ENCODE results near the gene PCDH17. TPM values are rescaled to one million over a fixed set of nuclear protein-coding genes. Genes with fewer than 3 reads are reported as not detected.

The PCDH17 gene
- total RNA-seq, 2 experiments from 2014 or later, result not detected

GRCh38 chr13:57640607-57641006 is 9.1 kb downstream of the PCDH17 start:
- no peaks in the 10 kb centered on the region for H3K27me3 Mint-ChIP-seq
- no peaks in the 10 kb centered on the region for H3K9me3 Mint-ChIP-seq
- H3K4me3 Mint-ChIP-seq, result no peak overlapping the region
- no peaks in the 10 kb centered on the region for H3K36me3 Mint-ChIP-seq
- POLR2A ChIA-PET, result no interaction called here
- no peaks in the 10 kb centered on the region for H3K4me1 Mint-ChIP-seq (ENCODE audit: low read depth)
- DNase-seq, result no peak
- intact Hi-C loops (cut with micrococcal nuclease), result no loop called here
- H3K27ac Mint-ChIP-seq, result no peak overlapping the region
- CTCF ChIA-PET, result interaction anchor here (1.1 kb wide), 1 partner anchor 16 kb away, joined by 5 read pairs; no protein-coding TSS in a partner anchor

GRCh38 chr13:57641051-57641450 is 9.5 kb downstream of the PCDH17 start:
- intact Hi-C loops (cut with micrococcal nuclease), result no loop called here
- ChIA-PET CTCF (interaction anchor here (1.1 kb wide), 1 partner anchor 17 kb away, joined by 5 read pairs; no protein-coding TSS in a partner anchor), POLR2A (no interaction called here)
- no peak for DNase-seq
- Mint-ChIP-seq H3K36me3 (no peaks in the 10 kb centered on the region), H3K4me3 (no peak overlapping the region), H3K27ac (no peak overlapping the region), H3K27me3 (no peaks in the 10 kb centered on the region), H3K4me1 (ENCODE audit: low read depth) (no peaks in the 10 kb centered on the region), H3K9me3 (no peaks in the 10 kb centered on the region)

- no peaks in the 10 kb centered on the region for H3K9me3 Mint-ChIP-seq
- H3K4me1 Mint-ChIP-seq (ENCODE audit: low read depth), result no peaks in the 10 kb centered on the region
- DNase-seq, result no peak
- CTCF ChIA-PET, result no interaction called here
- no peaks in the 10 kb centered on the region for H3K36me3 Mint-ChIP-seq
- no peaks in the 10 kb centered on the region for H3K27me3 Mint-ChIP-seq
- intact Hi-C loops (cut with micrococcal nuclease), result no loop called here
- POLR2A ChIA-PET, result no interaction called here
- no peak overlapping the region for H3K27ac Mint-ChIP-seq
- no peak overlapping the region for H3K4me3 Mint-ChIP-seq
These were observed 12.6 kb downstream of the PCDH17 start for GRCh38 chr13:57644106-57644505.

DNA sequence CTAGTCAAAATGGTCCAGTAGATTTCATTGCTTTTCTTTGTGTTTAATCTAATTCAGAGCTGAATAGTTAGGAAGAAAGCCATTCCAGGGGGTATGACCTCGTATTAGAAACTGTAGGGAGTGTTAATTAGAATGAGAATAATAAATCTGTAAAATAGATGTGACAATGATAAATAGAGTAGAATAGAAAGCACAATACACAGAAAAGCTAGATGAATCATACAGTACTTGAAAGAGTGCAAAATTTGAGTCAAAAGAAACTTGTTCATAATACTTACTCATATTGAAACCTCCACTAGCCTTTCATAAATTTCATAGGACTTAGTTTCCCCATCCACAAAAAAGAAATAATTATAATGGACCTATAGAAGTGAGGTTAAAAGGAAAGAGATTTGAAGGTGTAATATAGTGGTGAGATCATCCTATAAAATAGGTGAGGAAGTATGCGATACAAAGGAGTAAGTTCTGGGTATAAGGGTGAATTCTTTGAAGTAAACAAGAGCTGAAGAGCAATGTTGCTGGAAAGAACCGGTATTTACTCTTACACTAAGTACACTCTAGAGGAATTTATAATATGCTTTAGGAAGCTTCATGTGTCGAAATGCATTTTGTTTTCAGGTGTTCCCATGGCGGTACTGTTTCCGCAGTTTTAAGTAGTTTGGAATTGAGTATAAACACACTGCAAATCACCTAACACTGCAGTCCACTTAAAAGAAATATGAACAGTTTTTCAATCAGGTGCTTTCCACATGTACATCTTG is 21.9 kb downstream of the PCDH17 start:
- H3K27me3 Mint-ChIP-seq, result no peaks in the 10 kb centered on the region
- no peaks in the 10 kb centered on the region for H3K4me1 Mint-ChIP-seq (ENCODE audit: low read depth)
- H3K36me3 Mint-ChIP-seq, result no peaks in the 10 kb centered on the region
- no peaks in the 10 kb centered on the region for H3K9me3 Mint-ChIP-seq
- H3K27ac Mint-ChIP-seq, result no peak overlapping the region
- ChIA-PET CTCF (no interaction called here), POLR2A (no interaction called here)
- DNase-seq, result no peak
- intact Hi-C loops (cut with micrococcal nuclease), result no loop called here
- no peak overlapping the region for H3K4me3 Mint-ChIP-seq

- DNase-seq, result no peak
- Mint-ChIP-seq H3K27me3 (no peaks in the 10 kb centered on the region), H3K4me1 (ENCODE audit: low read depth) (no peaks in the 10 kb centered on the region), H3K4me3 (no peak overlapping the region), H3K27ac (no peak overlapping the region), H3K36me3 (no peaks in the 10 kb centered on the region), H3K9me3 (no peaks in the 10 kb centered on the region)
- ChIA-PET POLR2A (no interaction called here), CTCF (interaction anchor here (0.7 kb wide), 1 partner anchor 175 kb away, joined by 3 read pairs; no protein-coding TSS in a partner anchor)
- intact Hi-C loops (cut with micrococcal nuclease), result no loop called here
These were observed 33.9 kb downstream of the PCDH17 start for GRCh38 chr13:57665481-57665880.

DNA sequence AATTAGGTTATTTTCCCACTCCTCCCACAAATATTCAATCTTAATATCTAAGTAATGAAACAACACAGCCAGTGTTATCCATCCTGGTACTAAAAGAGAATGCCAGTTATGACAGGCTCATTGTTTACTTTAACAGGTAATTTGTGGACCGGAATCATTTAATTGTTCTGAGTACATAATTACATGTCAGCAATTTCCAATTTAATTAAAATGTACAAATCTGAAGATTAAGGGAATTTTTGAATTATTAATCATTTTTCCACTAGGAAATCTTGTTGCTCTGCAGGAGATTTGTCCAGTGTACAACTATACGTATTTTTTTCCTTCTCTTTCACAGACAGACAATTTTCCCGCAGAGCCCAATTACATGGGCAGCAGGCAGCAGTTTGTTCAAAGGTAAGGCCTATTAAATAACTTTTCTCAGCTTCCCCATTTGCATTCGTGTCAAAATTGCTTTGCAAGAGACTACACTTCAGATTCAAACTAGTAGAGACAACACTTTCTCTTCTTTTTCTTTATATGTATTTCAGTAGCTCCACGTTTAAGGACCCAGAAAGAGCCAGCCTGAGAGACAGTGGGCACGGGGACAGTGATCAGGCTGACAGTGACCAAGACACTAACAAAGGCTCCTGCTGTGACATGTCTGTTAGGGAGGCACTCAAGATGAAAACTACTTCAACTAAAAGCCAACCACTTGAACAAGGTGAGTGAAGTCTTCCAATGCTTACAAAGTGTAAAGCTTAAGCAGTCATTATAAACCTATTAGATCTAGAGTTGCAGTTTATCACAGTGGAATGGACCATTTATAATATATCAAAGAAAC is 34.8 kb downstream of the PCDH17 start:
- DNase-seq, result no peak
- no peaks in the 10 kb centered on the region for H3K27me3 Mint-ChIP-seq
- no peak overlapping the region for H3K4me3 Mint-ChIP-seq
- ChIA-PET POLR2A (no interaction called here), CTCF (interaction anchor here (0.6 to 0.7 kb wide), 2 partner anchors 42 to 176 kb away, joined by 3 read pairs; no protein-coding TSS in a partner anchor)
- H3K4me1 Mint-ChIP-seq (ENCODE audit: low read depth), result no peaks in the 10 kb centered on the region
- intact Hi-C loops (cut with micrococcal nuclease), result no loop called here
- no peaks in the 10 kb centered on the region for H3K36me3 Mint-ChIP-seq
- H3K9me3 Mint-ChIP-seq, result no peaks in the 10 kb centered on the region
- H3K27ac Mint-ChIP-seq, result no peak overlapping the region

GRCh38 chr13:57672168-57672567 is 40.6 kb downstream of the PCDH17 start:
- intact Hi-C loops (cut with micrococcal nuclease), result no loop called here
- CTCF ChIA-PET, result interaction anchor here (1.2 kb wide), 1 partner anchor 47 kb away, joined by 3 read pairs; no protein-coding TSS in a partner anchor
- H3K27me3 Mint-ChIP-seq, result no peaks in the 10 kb centered on the region

DNA sequence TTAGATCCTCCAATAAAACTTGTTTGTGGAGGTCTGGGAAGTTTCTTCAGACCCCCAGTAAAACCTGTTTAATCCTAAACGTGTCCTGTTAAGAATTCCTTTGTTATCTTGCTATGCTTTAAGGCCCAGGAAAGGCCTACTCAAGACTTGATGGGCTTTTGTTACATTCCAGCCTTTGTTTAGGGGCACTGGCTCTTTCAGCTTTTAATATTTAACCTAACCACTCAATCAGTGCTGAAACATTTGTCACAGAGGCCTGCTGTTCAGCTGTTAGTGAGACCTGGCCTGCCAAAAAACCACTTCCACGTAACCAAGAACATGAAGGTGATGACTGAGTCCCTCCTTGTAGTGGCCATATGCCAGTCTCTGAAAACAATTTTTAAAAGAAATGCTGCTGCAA is 41.7 kb downstream of the PCDH17 start:
- ChIA-PET CTCF (interaction anchor here (1.0 kb wide), 1 partner anchor 13 kb away, joined by 3 read pairs; no protein-coding TSS in a partner anchor), POLR2A (no interaction called here)
- H3K4me3 Mint-ChIP-seq, result no peak overlapping the region
- peaks cover 4% of the 10 kb centered on the region for H3K9me3 Mint-ChIP-seq
- H3K4me1 Mint-ChIP-seq (ENCODE audit: low read depth), result no peaks in the 10 kb centered on the region
- H3K27ac Mint-ChIP-seq, result no peak overlapping the region
- H3K36me3 Mint-ChIP-seq, result no peaks in the 10 kb centered on the region
- H3K27me3 Mint-ChIP-seq, result no peaks in the 10 kb centered on the region
- intact Hi-C loops (cut with micrococcal nuclease), result no loop called here
- no peak for DNase-seq

More at GRCh38 chr13:57672168-57672567, 40.6 kb downstream of the PCDH17 start:
- DNase-seq, result no peak
- no peak overlapping the region for H3K4me3 Mint-ChIP-seq
- no peaks in the 10 kb centered on the region for H3K4me1 Mint-ChIP-seq (ENCODE audit: low read depth)
- no peak overlapping the region for H3K27ac Mint-ChIP-seq
- peaks cover 2% of the 10 kb centered on the region for H3K9me3 Mint-ChIP-seq
- H3K36me3 Mint-ChIP-seq, result no peaks in the 10 kb centered on the region
- POLR2A ChIA-PET, result no interaction called here

- Mint-ChIP-seq H3K9me3 (peaks cover 4% of the 10 kb centered on the region), H3K36me3 (no peaks in the 10 kb centered on the region), H3K4me1 (ENCODE audit: low read depth) (no peaks in the 10 kb centered on the region), H3K27me3 (no peaks in the 10 kb centered on the region), H3K27ac (no peak overlapping the region), H3K4me3 (no peak overlapping the region)
- POLR2A ChIA-PET, result no interaction called here
- intact Hi-C loops (cut with micrococcal nuclease), result no loop called here
- CTCF ChIA-PET, result no interaction called here
- DNase-seq, result no peak
These were observed 44.0 kb downstream of the PCDH17 start for GRCh38 chr13:57675526-57675925.

- H3K36me3 Mint-ChIP-seq, result no peaks in the 10 kb centered on the region
- POLR2A ChIA-PET, result no interaction called here
These were observed 49.1 kb downstream of the PCDH17 start for GRCh38 chr13:57680609-57681008.

GRCh38 chr13:57682128-57682716 is 50.7 kb downstream of the PCDH17 start:
- no peak overlapping the region for H3K4me3 Mint-ChIP-seq
- CTCF ChIA-PET, result no interaction called here
- no peak overlapping the region for H3K27ac Mint-ChIP-seq
- no peaks in the 10 kb centered on the region for H3K4me1 Mint-ChIP-seq (ENCODE audit: low read depth)
- no peaks in the 10 kb centered on the region for H3K27me3 Mint-ChIP-seq
- DNase-seq, result no peak
- POLR2A ChIA-PET, result no interaction called here
- H3K9me3 Mint-ChIP-seq, result peaks cover 3% of the 10 kb centered on the region
- H3K36me3 Mint-ChIP-seq, result no peaks in the 10 kb centered on the region
- intact Hi-C loops (cut with micrococcal nuclease), result no loop called here

More at GRCh38 chr13:57680609-57681008, 49.1 kb downstream of the PCDH17 start:
- intact Hi-C loops (cut with micrococcal nuclease), result no loop called here
- Mint-ChIP-seq H3K27ac (no peak overlapping the region), H3K4me1 (ENCODE audit: low read depth) (no peaks in the 10 kb centered on the region), H3K4me3 (no peak overlapping the region), H3K27me3 (no peaks in the 10 kb centered on the region), H3K9me3 (peaks cover 4% of the 10 kb centered on the region)
- no peak for DNase-seq
- CTCF ChIA-PET, result no interaction called here

DNA sequence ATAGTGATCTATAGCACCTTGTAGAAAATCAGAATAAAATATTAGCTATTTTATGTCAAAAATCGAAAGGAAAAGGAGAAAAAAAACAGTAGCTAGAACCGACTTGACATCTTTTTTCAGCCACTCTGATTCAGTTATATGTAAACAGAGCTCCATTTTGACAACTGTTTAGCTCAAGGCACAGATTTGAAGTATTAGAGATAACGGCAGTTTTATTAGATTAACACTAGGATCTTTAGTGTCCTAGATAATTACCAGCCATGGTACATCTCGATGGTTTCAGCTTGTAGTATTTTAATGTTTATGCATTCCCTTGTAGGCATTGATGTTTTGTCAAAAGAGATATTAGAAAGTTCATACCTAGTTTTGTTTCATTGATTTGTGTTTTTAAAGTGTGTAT is 67.3 kb downstream of the PCDH17 start:
- intact Hi-C loops (cut with micrococcal nuclease), result no loop called here
- Mint-ChIP-seq H3K4me1 (ENCODE audit: low read depth) (no peaks in the 10 kb centered on the region), H3K27me3 (no peaks in the 10 kb centered on the region), H3K9me3 (peaks cover 3% of the 10 kb centered on the region), H3K27ac (no peak overlapping the region), H3K4me3 (no peak overlapping the region), H3K36me3 (no peaks in the 10 kb centered on the region)
- POLR2A ChIA-PET, result no interaction called here
- CTCF ChIA-PET, result no interaction called here
- no peak for DNase-seq

All from activated CD4-positive, alpha-beta memory T cell treated with anti-CD3 and anti-CD28 coated beads for 36 hours (primary cell).